IMR-90 (cell line): Measurements from ENCODE around the gene LAMA3. TPM values are rescaled to one million over a fixed set of nuclear protein-coding genes. Genes with fewer than 3 reads are reported as not detected.

ENCODE experiments used
- ATAC-seq: fragments of 200-7000 bp; cut with Tn5 transposase; 2 replicates; pipeline ENCODE4 v1.9.1; 2020; ENCODE audit warnings: low read depth, mild to moderate bottlenecking, moderate library complexity
- BruUV-seq: library from RNA; stranded (reverse); fragments of 400-500 nt; replicated peaks from 2 replicates; lab custom pipeline; 2021; lab: Mats Ljungman, UMichigan
- CTCF ChIA-PET: fragments of 300-600 bp; formaldehyde crosslinking; extraction: SDS; loops from one replicate; lab custom pipeline; 2021; ENCODE audit warnings: antibody characterized with exemption; lab: Yijun Ruan, JAX
- POLR2A ChIA-PET: fragments of 300-600 bp; sonication (Branson Sonifier 250); formaldehyde crosslinking; loops from one replicate; lab custom pipeline; 2022; ENCODE audit warnings: antibody characterized with exemption; ENCODE audit not compliant: unreplicated experiment; lab: Charles Lee
- DNase-seq: peaks from one replicate; pipeline ENCODE4 v3.0.0; 2013
- H2AFZ ChIP-seq: replicated peaks from 2 replicates; pipeline ENCODE3; 2013; ENCODE audit warnings: low read length, mild to moderate bottlenecking; ENCODE audit not compliant: poor library complexity
- H2AK5ac ChIP-seq: 2 replicates; pipeline ENCODE4 v1.6.1; 2013; ENCODE audit warnings: low read depth, low read length, inconsistent platforms
- H2AK9ac ChIP-seq: replicated peaks from 2 replicates; pipeline ENCODE3; 2013; ENCODE audit warnings: mild to moderate bottlenecking, low read depth, low read length, moderate library complexity; ENCODE audit not compliant: poor library complexity
- H2BK120ac ChIP-seq: 2 replicates; pipeline ENCODE4 v1.6.1; 2013; ENCODE audit warnings: low read depth, low read length, inconsistent platforms
- H2BK15ac ChIP-seq: 3 replicates; pipeline ENCODE4 v1.6.1; 2013; ENCODE audit warnings: low read depth, low read length, inconsistent platforms
- H2BK20ac ChIP-seq: 2 replicates; pipeline ENCODE4 v1.6.1; 2013; ENCODE audit warnings: low read depth, mild to moderate bottlenecking, inconsistent platforms, low read length, moderate library complexity
- H2BK5ac ChIP-seq: 2 replicates; pipeline ENCODE4 v1.6.1; 2013; ENCODE audit warnings: mild to moderate bottlenecking, low read depth, low read length, inconsistent platforms; ENCODE audit not compliant: poor library complexity, severe bottlenecking
- H3K14ac ChIP-seq: replicated peaks from 2 replicates; pipeline ENCODE4 v1.6.1; 2013; ENCODE audit warnings: low read depth, low read length, inconsistent platforms
- H3K18ac ChIP-seq: 2 replicates; pipeline ENCODE4 v1.6.1; 2013; ENCODE audit warnings: low read depth, low read length, control low read depth
- H3K23ac ChIP-seq: 2 replicates; pipeline ENCODE4 v1.6.1; 2013; ENCODE audit warnings: low read depth, low read length, inconsistent platforms
- H3K27ac ChIP-seq: 2 replicates; pipeline ENCODE4 v1.5.1; 2013; ENCODE audit warnings: mild to moderate bottlenecking, control low read depth, low read length; ENCODE audit not compliant: insufficient read depth
- H3K27me3 ChIP-seq: 2 replicates; pipeline ENCODE4 v1.6.1; 2013; ENCODE audit warnings: low read length; ENCODE audit not compliant: control insufficient read depth, insufficient read depth
- H3K36me3 ChIP-seq: 2 replicates; pipeline ENCODE4 v1.6.1; 2013; ENCODE audit warnings: low read length, mixed read lengths; ENCODE audit not compliant: control insufficient read depth, insufficient read depth
- H3K4ac ChIP-seq: 2 replicates; pipeline ENCODE4 v1.6.1; 2013; ENCODE audit warnings: low read depth, low read length, inconsistent platforms
- H3K4me1 ChIP-seq: 2 replicates; pipeline ENCODE4 v1.6.1; 2013; ENCODE audit warnings: low read length, mixed read lengths; ENCODE audit not compliant: control insufficient read depth, insufficient read depth
- H3K4me2 ChIP-seq: 2 replicates; pipeline ENCODE4 v1.6.1; 2013; ENCODE audit warnings: low read depth, mild to moderate bottlenecking, control low read depth, low read length, moderate library complexity
- H3K4me3 ChIP-seq: 2 replicates; pipeline ENCODE4 v1.5.1; 2013; ENCODE audit warnings: low read depth, mild to moderate bottlenecking, control low read depth, low read length, moderate library complexity; ENCODE audit not compliant: insufficient read depth
- H3K56ac ChIP-seq: 2 replicates; pipeline ENCODE4 v1.6.1; 2013; ENCODE audit warnings: low read length, inconsistent platforms; ENCODE audit not compliant: insufficient read depth; ENCODE audit errors: extremely low read depth
- H3K79me1 ChIP-seq, 2 experiments: 2 replicates each; pipeline ENCODE4 v1.6.1; 2013; ENCODE audit warnings: low read length in 2 of 2, inconsistent platforms in 1 of 2, low read depth in 1 of 2
- H3K9ac ChIP-seq: 2 replicates; pipeline ENCODE4 v1.6.1; 2013; ENCODE audit warnings: low read depth, low read length, control low read depth
- H3K9me1 ChIP-seq: 2 replicates; pipeline ENCODE4 v1.6.1; 2013; ENCODE audit warnings: low read length, inconsistent platforms; ENCODE audit not compliant: insufficient read depth
- H3K9me3 ChIP-seq: 2 replicates; pipeline ENCODE4 v1.6.1; 2013; ENCODE audit warnings: low read length; ENCODE audit not compliant: control insufficient read depth, insufficient read depth
- H4K20me1 ChIP-seq: 2 replicates; pipeline ENCODE4 v1.6.1; 2013; ENCODE audit warnings: low read length, inconsistent platforms; ENCODE audit not compliant: insufficient read depth
- H4K5ac ChIP-seq: 2 replicates; pipeline ENCODE4 v1.6.1; 2013; ENCODE audit warnings: mild to moderate bottlenecking, low read depth, low read length, control low read depth
- H4K8ac ChIP-seq, 2 experiments: 2 replicates each; pipeline ENCODE4 v1.6.1; 2013; ENCODE audit warnings: low read depth in 2 of 2, low read length in 2 of 2, control low read depth in 1 of 2, inconsistent platforms in 1 of 2
- H4K91ac ChIP-seq: 2 replicates; pipeline ENCODE4 v1.6.1; 2013; ENCODE audit warnings: low read depth, low read length, inconsistent platforms; ENCODE audit not compliant: insufficient read depth
- BHLHE40 ChIP-seq: fragments of 150-350 bp; IDR thresholded peaks from 2 replicates; pipeline ENCODE4 v1.6.1; 2016; ENCODE audit warnings: mild to moderate bottlenecking, low read depth, low read length
- CEBPB ChIP-seq: IDR thresholded peaks from 2 replicates; pipeline ENCODE4 v1.6.1; 2012; ENCODE audit warnings: low read depth, low read length, improper control_type of control experiment
- CHD1 ChIP-seq: IDR thresholded peaks from 2 replicates; pipeline ENCODE4 v1.6.1; 2012; ENCODE audit warnings: low read depth, low read length, improper control_type of control experiment
- CTCF ChIP-seq: conservative IDR thresholded peaks from 2 replicates; pipeline ENCODE4 v1.5.1; 2012; ENCODE audit warnings: mild to moderate bottlenecking, low read depth, low read length, improper control_type of control experiment
- FOS ChIP-seq: fragments of 150-350 bp; IDR thresholded peaks from 2 replicates; pipeline ENCODE4 v1.6.1; 2016; ENCODE audit warnings: low read depth, low read length
- MAFK ChIP-seq: IDR thresholded peaks from 2 replicates; pipeline ENCODE4 v1.6.1; 2012; ENCODE audit warnings: low read depth, low read length, improper control_type of control experiment
- MAZ ChIP-seq: IDR thresholded peaks from 2 replicates; pipeline ENCODE4 v1.6.1; 2012; ENCODE audit warnings: low read depth, mild to moderate bottlenecking, low read length, improper control_type of control experiment, moderate library complexity, borderline replicate concordance
- MXI1 ChIP-seq: IDR thresholded peaks from 2 replicates; pipeline ENCODE4 v1.6.1; 2012; ENCODE audit warnings: low read depth, mild to moderate bottlenecking, low read length, moderate library complexity, borderline replicate concordance
- NFE2L2 ChIP-seq: fragments of 150-350 bp; IDR thresholded peaks from 2 replicates; pipeline ENCODE4 v1.6.1; 2016; ENCODE audit warnings: low read depth, mild to moderate bottlenecking, low read length
- POLR2A ChIP-seq: IDR thresholded peaks from 2 replicates; pipeline ENCODE4 v1.6.1; 2012; ENCODE audit warnings: mild to moderate bottlenecking, low read depth, low read length
- RAD21 ChIP-seq: IDR thresholded peaks from 2 replicates; pipeline ENCODE4 v1.6.1; 2012; ENCODE audit warnings: low read length, improper control_type of control experiment
- RCOR1 ChIP-seq: IDR thresholded peaks from 2 replicates; pipeline ENCODE4 v1.6.1; 2012; ENCODE audit warnings: mild to moderate bottlenecking, low read length, improper control_type of control experiment; ENCODE audit not compliant: insufficient replicate concordance
- RFX5 ChIP-seq: IDR thresholded peaks from 2 replicates; pipeline ENCODE4 v1.8.0; 2012; ENCODE audit warnings: low read depth, mild to moderate bottlenecking, low read length, moderate library complexity
- SMC3 ChIP-seq: fragments of 150-350 bp; IDR thresholded peaks from 2 replicates; pipeline ENCODE4 v1.6.1; 2016; ENCODE audit warnings: low read depth, mild to moderate bottlenecking, antibody characterized with exemption, low read length, moderate library complexity
- WGBS, 2 experiments: methylation state at CpG; one replicate each; pipeline versions ENCODE4 v1.1.5 to v1.1.7; 2013; ENCODE audit warnings: missing lambda C conversion rate in 2 of 2; ENCODE audit not compliant: insufficient read length in 1 of 2; ENCODE audit errors: extremely low coverage in 2 of 2; 5-methylcytosine and 5-hydroxymethylcytosine counted together
- dilution Hi-C: fragments of 300-500 bp; cut with HindIII; formaldehyde crosslinking; loops from one replicate; pipeline ENCODE4 v1.14.3; 2018; ENCODE audit warnings: low sequenced_read_pairs; ENCODE audit not compliant: unreplicated experiment
- in situ Hi-C: fragments of 300-500 bp; cut with MboI; formaldehyde crosslinking; loops from 3 replicates; pipeline ENCODE4 v1.14.3; 2019; ENCODE audit warnings: low sequenced_read_pairs, inconsistent platforms, mixed read lengths
- intact Hi-C: fragments of 100-400 bp; cut with micrococcal nuclease; formaldehyde crosslinking; loops from 2 replicates; pipeline ENCODE4 v1.10.0; 2022
- polyA plus RNA-seq, 3 experiments: library from polyadenylated mRNA; depleted of rRNA; stranded (reverse); fragments of >200 nt; gene quantifications; 2 replicates each; pipeline ENCODE4 v1.2.3, GENCODE V29; 2012; ENCODE audit warnings: low replicate concordance in 1 of 3
- total RNA-seq: library from RNA; depleted of rRNA; stranded (reverse); fragments of >200 nt; gene quantifications from 2 replicates; pipeline ENCODE4 v1.2.3, GENCODE V29; 2012
- TF ChIP-seq, protein P1 (sequence below): fragments of 150-350 bp; IDR thresholded peaks from 2 replicates; pipeline ENCODE4 v1.6.1; 2017; ENCODE audit warnings: mild to moderate bottlenecking, antibody characterized with exemption, low read length, low read depth
- TF ChIP-seq, protein P2 (sequence below): fragments of 150-350 bp; IDR thresholded peaks from 2 replicates; pipeline ENCODE4 v1.6.1; 2016; ENCODE audit warnings: low read depth, mild to moderate bottlenecking, low read length, moderate library complexity, borderline replicate concordance

LAMA3 gene
- total and polyA plus RNA-seq, 2 of the 4 experiments (the other 2 are of a cell fraction): 0.18 to 0.19 TPM

GRCh38 chr18:23683155-23683554 is 6.1 kb upstream of the LAMA3 start:
- Histone ChIP-seq H4K5ac (no peak overlapping the region), H3K4me2 (no peak overlapping the region), H2BK5ac (no peak overlapping the region), H3K36me3 (no peaks in the 10 kb centered on the region), H3K27ac (no peak overlapping the region), H3K79me1 (no peaks in the 10 kb centered on the region), H3K9ac (no peak overlapping the region), H2AK9ac (no peak overlapping the region), H3K4me1 (no peaks in the 10 kb centered on the region), H2AFZ (no peak overlapping the region), H3K56ac (no peak overlapping the region), H3K9me3 (no peaks in the 10 kb centered on the region), H3K27me3 (peaks cover 39% of the 10 kb centered on the region), H4K91ac (no peak overlapping the region), H2BK15ac (no peak overlapping the region), H3K4me3 (no peak overlapping the region), H2AK5ac (no peak overlapping the region), H3K18ac (no peak overlapping the region), H2BK20ac (no peak overlapping the region), H3K4ac (no peak overlapping the region), H3K23ac (no peak overlapping the region), H2BK120ac (no peak overlapping the region), H4K20me1 (no peaks in the 10 kb centered on the region), H3K14ac (no peak overlapping the region), H4K8ac (no peak overlapping the region), H3K9me1 (no peaks in the 10 kb centered on the region)
- ATAC-seq (no peak), DNase-seq (no peak)
- in situ Hi-C loops: no loop called here
- intact Hi-C loops: no loop called here
- dilution Hi-C loops: no loop called here
- TF ChIP-seq SMC3: no peak
- no peak for TF ChIP-seq RFX5
- no peak for TF ChIP-seq CTCF
- TF ChIP-seq RCOR1: no peak
- TF ChIP-seq NFE2L2: no peak
- TF ChIP-seq, protein P1, sequence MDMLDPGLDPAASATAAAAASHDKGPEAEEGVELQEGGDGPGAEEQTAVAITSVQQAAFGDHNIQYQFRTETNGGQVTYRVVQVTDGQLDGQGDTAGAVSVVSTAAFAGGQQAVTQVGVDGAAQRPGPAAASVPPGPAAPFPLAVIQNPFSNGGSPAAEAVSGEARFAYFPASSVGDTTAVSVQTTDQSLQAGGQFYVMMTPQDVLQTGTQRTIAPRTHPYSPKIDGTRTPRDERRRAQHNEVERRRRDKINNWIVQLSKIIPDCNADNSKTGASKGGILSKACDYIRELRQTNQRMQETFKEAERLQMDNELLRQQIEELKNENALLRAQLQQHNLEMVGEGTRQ: no peak
- no peak for TF ChIP-seq POLR2A
- TF ChIP-seq FOS: no peak
- no peak for TF ChIP-seq BHLHE40
- no peak for TF ChIP-seq MAZ
- TF ChIP-seq, protein P2, sequence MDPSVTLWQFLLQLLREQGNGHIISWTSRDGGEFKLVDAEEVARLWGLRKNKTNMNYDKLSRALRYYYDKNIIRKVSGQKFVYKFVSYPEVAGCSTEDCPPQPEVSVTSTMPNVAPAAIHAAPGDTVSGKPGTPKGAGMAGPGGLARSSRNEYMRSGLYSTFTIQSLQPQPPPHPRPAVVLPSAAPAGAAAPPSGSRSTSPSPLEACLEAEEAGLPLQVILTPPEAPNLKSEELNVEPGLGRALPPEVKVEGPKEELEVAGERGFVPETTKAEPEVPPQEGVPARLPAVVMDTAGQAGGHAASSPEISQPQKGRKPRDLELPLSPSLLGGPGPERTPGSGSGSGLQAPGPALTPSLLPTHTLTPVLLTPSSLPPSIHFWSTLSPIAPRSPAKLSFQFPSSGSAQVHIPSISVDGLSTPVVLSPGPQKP: no peak
- TF ChIP-seq CEBPB: no peak
- no peak for TF ChIP-seq MAFK
- TF ChIP-seq MXI1: no peak
- TF ChIP-seq CHD1: no peak
- TF ChIP-seq RAD21: no peak
- BruUV-seq: no TSS peak
- 80% methylated on average over 1 of the region's 3 CpGs; no CpG with 5 or more reads in 1 of the 2 experiments for WGBS, 2 experiments
- CTCF ChIA-PET: no interaction called here
- POLR2A ChIA-PET: no interaction called here
